ENCODE results near the gene ZNF521. TPM values are rescaled to one million over a fixed set of nuclear protein-coding genes. Genes with fewer than 3 reads are reported as not detected.

The ZNF521 gene
- total RNA-seq, 2 donors from 2014 or later = 21.4 to 26.9 TPM

GRCh38 chr18:25141399-25141798 lies 210.6 kb downstream of the ZNF521 start:
- no peak for DNase-seq
- H3K4me3 ChIP-seq (ENCODE audit: low read length) = no peak overlapping the region
- no peak overlapping the region for H3K4me3 Mint-ChIP-seq
- H3K9me3 Mint-ChIP-seq = no peaks in the 10 kb centered on the region
- no peaks in the 10 kb centered on the region for H3K9me3 ChIP-seq (ENCODE audit: control insufficient read depth, low read length)
- no peak overlapping the region for H3K9ac ChIP-seq (ENCODE audit: extremely low read depth, low read length, poor library complexity, severe bottlenecking)
- no peaks in the 10 kb centered on the region for H3K36me3 ChIP-seq (ENCODE audit: control insufficient read depth, insufficient read depth, low read length)
- no peak overlapping the region for H3K27ac Mint-ChIP-seq
- no peak overlapping the region for H3K27ac ChIP-seq (ENCODE audit: low read depth, low read length)
- H3K27me3 Mint-ChIP-seq (ENCODE audit: insufficient read depth) = no peaks in the 10 kb centered on the region
- no peaks in the 10 kb centered on the region for H3K4me1 ChIP-seq (ENCODE audit: control insufficient read depth, insufficient read depth, low read length)
- H3K36me3 Mint-ChIP-seq (ENCODE audit: low read depth) = no peaks in the 10 kb centered on the region
- WGBS, 2 experiments (ENCODE audit: insufficient coverage in 1 of 2, insufficient read length in 1 of 2) = 71 to 80% methylated on average over 2 to 3 of the region's 3 CpGs
- H3K27me3 ChIP-seq (ENCODE audit: control insufficient read depth, insufficient read depth, low read length, poor library complexity, severe bottlenecking) = no peaks in the 10 kb centered on the region
- peak; percentile 61 for TF ChIP-seq CTCF (conservative IDR thresholded peaks at IDR 0.05)
- peaks cover 13% of the 10 kb centered on the region for H3K4me1 Mint-ChIP-seq

GRCh38 chr18:25140962-25141308 lies 211.0 kb downstream of the ZNF521 start:
- no peaks in the 10 kb centered on the region for H3K27me3 ChIP-seq (ENCODE audit: control insufficient read depth, insufficient read depth, low read length, poor library complexity, severe bottlenecking)
- no peaks in the 10 kb centered on the region for H3K4me1 ChIP-seq (ENCODE audit: control insufficient read depth, insufficient read depth, low read length)
- Mint-ChIP-seq H3K4me3 (no peak overlapping the region), H3K27me3 (ENCODE audit: insufficient read depth) (no peaks in the 10 kb centered on the region), H3K4me1 (peaks cover 13% of the 10 kb centered on the region), H3K9me3 (no peaks in the 10 kb centered on the region), H3K27ac (no peak overlapping the region), H3K36me3 (ENCODE audit: low read depth) (no peaks in the 10 kb centered on the region)
- H3K36me3 ChIP-seq (ENCODE audit: control insufficient read depth, insufficient read depth, low read length) = no peaks in the 10 kb centered on the region
- no peak overlapping the region for H3K27ac ChIP-seq (ENCODE audit: low read depth, low read length)
- no peak overlapping the region for H3K4me3 ChIP-seq (ENCODE audit: low read length)
- no peaks in the 10 kb centered on the region for H3K9me3 ChIP-seq (ENCODE audit: control insufficient read depth, low read length)
- DNase-seq = no peak
- WGBS, 2 experiments (ENCODE audit: insufficient coverage in 1 of 2, insufficient read length in 1 of 2) = 89 to 92% methylated on average over 4 of the region's 4 CpGs
- no peak for TF ChIP-seq CTCF (conservative IDR thresholded peaks at IDR 0.05)
- H3K9ac ChIP-seq (ENCODE audit: extremely low read depth, low read length, poor library complexity, severe bottlenecking) = no peak overlapping the region

- Histone ChIP-seq H3K9me3 (ENCODE audit: control insufficient read depth, low read length) (no peaks in the 10 kb centered on the region), H3K4me3 (ENCODE audit: low read length) (no peak overlapping the region), H3K4me1 (ENCODE audit: control insufficient read depth, insufficient read depth, low read length) (no peaks in the 10 kb centered on the region), H3K27ac (ENCODE audit: low read depth, low read length) (no peak overlapping the region), H3K27me3 (ENCODE audit: control insufficient read depth, insufficient read depth, low read length, poor library complexity, severe bottlenecking) (no peaks in the 10 kb centered on the region), H3K36me3 (ENCODE audit: control insufficient read depth, insufficient read depth, low read length) (no peaks in the 10 kb centered on the region), H3K9ac (ENCODE audit: extremely low read depth, low read length, poor library complexity, severe bottlenecking) (no peak overlapping the region)
- Mint-ChIP-seq H3K4me3 (no peak overlapping the region), H3K4me1 (peaks cover 15% of the 10 kb centered on the region), H3K27ac (no peak overlapping the region), H3K27me3 (ENCODE audit: insufficient read depth) (no peaks in the 10 kb centered on the region), H3K36me3 (ENCODE audit: low read depth) (no peaks in the 10 kb centered on the region), H3K9me3 (no peaks in the 10 kb centered on the region)
- WGBS, 2 experiments (ENCODE audit: insufficient coverage in 1 of 2, insufficient read length in 1 of 2) = 90 to 93% methylated on average over 7 to 8 of the region's 8 CpGs
- no peak for TF ChIP-seq CTCF (conservative IDR thresholded peaks at IDR 0.05)
- DNase-seq = no peak
These were observed 211.6 kb downstream of the ZNF521 start for GRCh38 chr18:25140124-25140961.
